GM23338 (cell line): ENCODE results near the gene MAP2K2. TPM values are rescaled to one million over a fixed set of nuclear protein-coding genes. Genes with fewer than 3 reads are reported as not detected.
"Not testable (repeated sequence)": the region's sequence is repeated elsewhere in the genome, so short reads cannot be mapped to it uniquely, and the experiment has no call there.

Experiments
- ATAC-seq: fragments of 200-7000 bp; cut with Tn5 transposase; 3 replicates; pipeline ENCODE4 v1.9.1; 2020
- DNase-seq: peaks from one replicate; pipeline ENCODE4 v3.0.0-alpha.2; 2015; ENCODE audit warnings: low spot score
- H2AFZ ChIP-seq: fragments of 200-600 bp; sonication (generic); 2 replicates; pipeline ENCODE4 v1.8.0; 2016; ENCODE audit warnings: antibody characterized with exemption, mild to moderate bottlenecking, moderate library complexity
- H3F3A ChIP-seq: fragments of 200-600 bp; sonication (generic); replicated peaks from 2 replicates; pipeline ENCODE4 v1.8.0; 2017; ENCODE audit warnings: antibody characterized with exemption, mixed run types, low read depth
- H3K27ac ChIP-seq: fragments of 200-600 bp; sonication (generic); 2 replicates; pipeline ENCODE4 v1.6.1; 2016; ENCODE audit warnings: low read depth
- H3K27me3 ChIP-seq: fragments of 200-600 bp; sonication (generic); 2 replicates; pipeline ENCODE4 v1.8.0; 2016; ENCODE audit warnings: mild to moderate bottlenecking, mixed run types, moderate library complexity; ENCODE audit not compliant: insufficient read depth
- H3K36me3 ChIP-seq: fragments of 200-600 bp; sonication (generic); 2 replicates; pipeline ENCODE4 v1.8.0; 2016; ENCODE audit warnings: mild to moderate bottlenecking; ENCODE audit not compliant: insufficient read depth
- H3K4me1 ChIP-seq: fragments of 200-600 bp; sonication (generic); 2 replicates; pipeline ENCODE4 v1.8.0; 2016; ENCODE audit warnings: mild to moderate bottlenecking, moderate library complexity; ENCODE audit not compliant: insufficient read depth
- H3K4me2 ChIP-seq: fragments of 200-600 bp; sonication (generic); 2 replicates; pipeline ENCODE4 v1.7.1; 2017; ENCODE audit warnings: mixed run types
- H3K4me3 ChIP-seq: fragments of 200-600 bp; sonication (generic); 2 replicates; pipeline ENCODE4 v1.6.1; 2016; ENCODE audit warnings: mixed run types
- H3K79me2 ChIP-seq: fragments of 200-600 bp; sonication (generic); replicated peaks from 2 replicates; pipeline ENCODE4 v1.8.0; 2017; ENCODE audit warnings: mild to moderate bottlenecking; ENCODE audit not compliant: insufficient read depth
- H3K9me2 ChIP-seq: fragments of 200-600 bp; sonication (generic); 2 replicates; pipeline ENCODE4 v1.8.0; 2017; ENCODE audit not compliant: insufficient read depth
- H4K20me1 ChIP-seq: fragments of 200-600 bp; sonication (generic); replicated peaks from 2 replicates; pipeline ENCODE4 v1.8.0; 2017; ENCODE audit warnings: mild to moderate bottlenecking; ENCODE audit not compliant: insufficient read depth
- H3K27ac Mint-ChIP-seq: 2 replicates; pipeline ENCODE4 v1.8.0; 2020; ENCODE audit warnings: inconsistent platforms, mild to moderate bottlenecking, moderate library complexity, mixed read lengths
- H3K27me3 Mint-ChIP-seq: 3 replicates; pipeline ENCODE4 v1.8.0; 2022; ENCODE audit warnings: low read depth, mild to moderate bottlenecking, moderate library complexity, mixed read lengths, inconsistent platforms; ENCODE audit not compliant: insufficient read depth, poor library complexity
- H3K36me3 Mint-ChIP-seq: 3 replicates; pipeline ENCODE4 v1.8.0; 2021; ENCODE audit warnings: low read depth, mild to moderate bottlenecking, inconsistent platforms, moderate library complexity, mixed read lengths
- H3K4me1 Mint-ChIP-seq: 3 replicates; pipeline ENCODE4 v1.8.0; 2020; ENCODE audit warnings: mild to moderate bottlenecking, inconsistent platforms, mixed read lengths
- H3K4me3 Mint-ChIP-seq: 3 replicates; pipeline ENCODE4 v1.8.0; 2021; ENCODE audit warnings: moderate library complexity, mild to moderate bottlenecking, inconsistent platforms, mixed read lengths
- H3K9me3 Mint-ChIP-seq: 3 replicates; pipeline ENCODE4 v1.8.0; 2020; ENCODE audit warnings: moderate library complexity, mild to moderate bottlenecking, inconsistent platforms, mixed read lengths
- STAT1 ChIP-seq: IDR thresholded peaks from one replicate; pipeline ENCODE4 v1.6.1; 2016; ENCODE audit warnings: antibody characterized with exemption; ENCODE audit not compliant: unreplicated experiment
- ZNF114 ChIP-seq: fragments of 250-450 bp; sonication (Bioruptor Pico); IDR thresholded peaks from 2 replicates; pipeline ENCODE4 v1.5.0; 2020; ENCODE audit warnings: mild to moderate bottlenecking, moderate library complexity
- polyA plus RNA-seq: library from polyadenylated mRNA; unstranded; fragments of >200 nt; fragmentation: Nextera tagmentation; extraction: Ambion mirVana; gene quantifications from 2 replicates; pipeline ENCODE4 v1.2.1, GENCODE V29; 2016
- total RNA-seq: library from RNA; depleted of rRNA; stranded (reverse); fragments of >200 nt; shearing (Covaris generic); gene quantifications from 2 replicates; pipeline ENCODE4 v1.2.3, GENCODE V29; 2014
- TF ChIP-seq, protein P1 (sequence below): IDR thresholded peaks from one replicate; pipeline ENCODE4 v1.6.1; 2018; ENCODE audit warnings: antibody characterized with exemption; ENCODE audit not compliant: unreplicated experiment

The MAP2K2 gene
- total and polyA plus RNA-seq, 2 experiments from 2014 or later = 99.7 to 151 TPM

DNA sequence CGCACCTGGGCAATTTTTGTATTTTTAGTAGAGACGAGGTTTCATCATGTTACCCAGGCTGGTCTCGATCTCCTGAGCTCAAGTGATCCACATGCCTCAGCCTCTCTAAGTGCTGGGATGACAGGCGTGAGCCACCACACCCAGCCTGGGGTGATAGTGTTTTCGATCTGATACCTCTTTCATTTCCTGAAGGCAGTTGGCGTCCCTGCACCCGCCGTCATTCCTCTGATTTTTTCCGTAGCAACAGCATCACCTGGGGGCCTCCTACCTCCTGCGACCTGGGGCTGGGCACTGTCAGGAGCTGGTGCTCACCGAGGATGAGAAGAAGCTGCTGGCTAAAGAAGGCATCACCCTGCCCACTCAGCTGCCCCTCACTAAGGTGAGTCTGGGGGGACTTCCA is 40.3 kb upstream of the MAP2K2 start:
- Histone ChIP-seq H4K20me1 (no peaks in the 10 kb centered on the region), H3K4me3 (no peak overlapping the region), H3K4me1 (no peaks in the 10 kb centered on the region), H3K9me2 (no peaks in the 10 kb centered on the region), H3K36me3 (no peaks in the 10 kb centered on the region), H3F3A (no peaks in the 10 kb centered on the region), H3K27me3 (no peaks in the 10 kb centered on the region), H3K79me2 (no peaks in the 10 kb centered on the region), H3K27ac (no peak overlapping the region), H2AFZ (no peak overlapping the region), H3K4me2 (no peak overlapping the region)
- no peaks in the 10 kb centered on the region for H3K4me1 Mint-ChIP-seq
- DNase-seq = no peak
- no peaks in the 10 kb centered on the region for H3K36me3 Mint-ChIP-seq
- TF ChIP-seq ZNF114 (CRISPR knock-in tag) = no peak
- TF ChIP-seq, protein P1, sequence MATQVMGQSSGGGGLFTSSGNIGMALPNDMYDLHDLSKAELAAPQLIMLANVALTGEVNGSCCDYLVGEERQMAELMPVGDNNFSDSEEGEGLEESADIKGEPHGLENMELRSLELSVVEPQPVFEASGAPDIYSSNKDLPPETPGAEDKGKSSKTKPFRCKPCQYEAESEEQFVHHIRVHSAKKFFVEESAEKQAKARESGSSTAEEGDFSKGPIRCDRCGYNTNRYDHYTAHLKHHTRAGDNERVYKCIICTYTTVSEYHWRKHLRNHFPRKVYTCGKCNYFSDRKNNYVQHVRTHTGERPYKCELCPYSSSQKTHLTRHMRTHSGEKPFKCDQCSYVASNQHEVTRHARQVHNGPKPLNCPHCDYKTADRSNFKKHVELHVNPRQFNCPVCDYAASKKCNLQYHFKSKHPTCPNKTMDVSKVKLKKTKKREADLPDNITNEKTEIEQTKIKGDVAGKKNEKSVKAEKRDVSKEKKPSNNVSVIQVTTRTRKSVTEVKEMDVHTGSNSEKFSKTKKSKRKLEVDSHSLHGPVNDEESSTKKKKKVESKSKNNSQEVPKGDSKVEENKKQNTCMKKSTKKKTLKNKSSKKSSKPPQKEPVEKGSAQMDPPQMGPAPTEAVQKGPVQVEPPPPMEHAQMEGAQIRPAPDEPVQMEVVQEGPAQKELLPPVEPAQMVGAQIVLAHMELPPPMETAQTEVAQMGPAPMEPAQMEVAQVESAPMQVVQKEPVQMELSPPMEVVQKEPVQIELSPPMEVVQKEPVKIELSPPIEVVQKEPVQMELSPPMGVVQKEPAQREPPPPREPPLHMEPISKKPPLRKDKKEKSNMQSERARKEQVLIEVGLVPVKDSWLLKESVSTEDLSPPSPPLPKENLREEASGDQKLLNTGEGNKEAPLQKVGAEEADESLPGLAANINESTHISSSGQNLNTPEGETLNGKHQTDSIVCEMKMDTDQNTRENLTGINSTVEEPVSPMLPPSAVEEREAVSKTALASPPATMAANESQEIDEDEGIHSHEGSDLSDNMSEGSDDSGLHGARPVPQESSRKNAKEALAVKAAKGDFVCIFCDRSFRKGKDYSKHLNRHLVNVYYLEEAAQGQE = no peak
- peak; percentile 44 for ATAC-seq
- H3K9me3 Mint-ChIP-seq = no peaks in the 10 kb centered on the region
- no peak overlapping the region for H3K4me3 Mint-ChIP-seq
- H3K27me3 Mint-ChIP-seq = peaks cover 14% of the 10 kb centered on the region
- H3K27ac Mint-ChIP-seq = no peak overlapping the region

DNA sequence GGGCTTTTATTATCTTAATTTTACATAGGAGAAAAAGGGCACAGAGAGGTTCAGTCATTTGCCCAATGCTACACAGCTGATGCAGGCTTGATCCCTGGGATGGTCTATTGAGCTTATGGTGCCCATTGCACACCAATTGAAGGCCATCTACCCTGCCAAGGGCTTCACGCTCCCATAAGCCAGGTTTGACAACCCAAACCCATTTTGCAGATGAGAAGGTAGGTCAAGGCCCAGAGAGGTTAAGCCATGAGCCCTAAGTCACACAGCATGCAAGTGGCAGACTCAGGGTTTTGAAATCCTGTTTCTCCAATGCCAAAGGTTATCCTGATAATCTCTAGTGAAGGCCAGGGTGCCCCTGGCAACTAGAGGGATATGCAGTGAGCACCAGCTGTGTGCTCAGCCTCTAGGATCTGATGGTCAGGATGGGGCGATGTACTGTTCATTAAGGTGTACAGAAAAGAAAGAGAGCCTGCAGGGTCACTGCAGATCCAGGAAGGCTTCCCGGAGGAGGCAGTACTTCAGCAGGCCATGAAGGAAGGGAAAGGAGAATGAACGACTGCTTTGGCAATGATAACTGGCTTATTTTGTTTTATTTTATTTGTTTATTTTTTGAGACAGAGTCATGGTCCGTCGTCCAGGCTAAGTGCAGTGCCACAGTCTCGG is 37.6 kb upstream of the MAP2K2 start:
- Mint-ChIP-seq H3K27me3 (peaks cover 4% of the 10 kb centered on the region), H3K4me3 (no peak overlapping the region)
- H3K36me3 ChIP-seq = no peaks in the 10 kb centered on the region

DNA sequence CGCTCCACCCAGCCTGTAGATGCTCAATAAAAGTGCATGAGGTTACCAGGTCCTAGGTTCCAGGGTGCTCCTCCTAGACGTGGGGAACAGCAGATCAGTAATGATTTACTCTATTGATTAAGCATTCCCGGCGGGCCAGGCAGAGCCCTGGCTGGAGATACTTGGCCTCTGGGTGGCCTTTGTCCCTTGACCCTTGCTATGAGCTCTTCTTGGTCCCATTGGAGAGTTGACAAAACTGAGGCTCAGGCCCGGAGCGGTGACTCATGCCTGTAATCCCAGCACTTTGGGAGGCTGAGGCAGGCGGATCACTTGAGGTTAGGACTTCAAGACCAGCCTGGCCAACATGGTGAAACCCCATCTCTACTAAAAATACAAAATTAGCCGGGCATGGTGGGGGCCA is 34.0 kb upstream of the MAP2K2 start:
- H3K27me3 ChIP-seq, ATAC-seq, H3K36me3 ChIP-seq, H3K4me1 ChIP-seq, H3K27ac ChIP-seq, H3K9me3 Mint-ChIP-seq, H3K27me3 Mint-ChIP-seq, H4K20me1 ChIP-seq, H3K9me2 ChIP-seq, H3K27ac Mint-ChIP-seq, H3F3A ChIP-seq, H3K79me2 ChIP-seq, H3K4me3 Mint-ChIP-seq, H3K36me3 Mint-ChIP-seq, H2AFZ ChIP-seq, H3K4me2 ChIP-seq, DNase-seq, H3K4me1 Mint-ChIP-seq, H3K4me3 ChIP-seq: not testable (repeated sequence)

More for the DNA sequence above, 37.6 kb upstream of the MAP2K2 start:
- Histone ChIP-seq H3K4me1 (no peaks in the 10 kb centered on the region), H3K27me3 (no peaks in the 10 kb centered on the region), H3K4me3 (no peak overlapping the region), H3K79me2 (no peaks in the 10 kb centered on the region), H3K27ac (no peak overlapping the region), H3K4me2 (no peak overlapping the region), H3F3A (no peaks in the 10 kb centered on the region), H3K9me2 (no peaks in the 10 kb centered on the region), H4K20me1 (no peaks in the 10 kb centered on the region), H2AFZ (no peak overlapping the region)
- no peaks in the 10 kb centered on the region for H3K4me1 Mint-ChIP-seq
- no peak for TF ChIP-seq STAT1
- no peaks in the 10 kb centered on the region for H3K9me3 Mint-ChIP-seq
- H3K27ac Mint-ChIP-seq = no peak overlapping the region
- H3K36me3 Mint-ChIP-seq = no peaks in the 10 kb centered on the region
- DNase-seq = no peak
- no peak for ATAC-seq
